Pons (tissue), 1 donor: ENCODE results near the gene RAC3.
A peak's percentile ranks its signal among the peaks of the same experiment; 100 is the strongest.

ENCODE experiments used
- DNase-seq: peaks from one replicate; pipeline ENCODE4 v3.0.0-alpha.2; 2016; ENCODE audit warnings: low spot score

RAC3 gene

DNA sequence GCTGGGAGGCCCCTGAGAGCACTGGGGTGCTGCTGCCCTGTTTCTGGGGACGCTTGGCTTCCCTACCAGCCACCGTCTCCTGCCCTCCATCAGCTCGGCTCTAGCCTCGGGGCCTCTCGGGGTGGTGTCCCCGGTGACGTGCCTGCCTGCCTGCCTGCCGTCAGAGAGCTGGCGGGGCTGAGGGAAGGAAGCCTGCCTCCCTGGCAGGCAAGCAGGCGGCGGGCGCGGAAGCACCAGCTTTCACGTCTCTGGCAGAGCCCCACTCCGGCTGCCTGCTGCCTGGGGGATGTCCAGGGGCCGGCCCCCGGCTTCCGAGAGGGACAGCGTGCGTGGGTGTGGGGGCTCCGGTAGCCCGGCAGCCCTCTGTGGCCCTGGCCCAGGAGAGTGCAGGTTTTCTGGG is 18.1 kb upstream of the RAC3 start:
- DNase-seq = no peak

- DNase-seq = no peak
Observed at GRCh38 chr17:82013772-82014321, 17.6 kb upstream of the RAC3 start.

GRCh38 chr17:82014432-82014831 is 17.0 kb upstream of the RAC3 start:
- no peak for DNase-seq

GRCh38 chr17:82014971-82015310 is 16.5 kb upstream of the RAC3 start:
- DNase-seq = no peak

- DNase-seq = no peak
Observed at GRCh38 chr17:82015311-82015971, 16.0 kb upstream of the RAC3 start.

DNA sequence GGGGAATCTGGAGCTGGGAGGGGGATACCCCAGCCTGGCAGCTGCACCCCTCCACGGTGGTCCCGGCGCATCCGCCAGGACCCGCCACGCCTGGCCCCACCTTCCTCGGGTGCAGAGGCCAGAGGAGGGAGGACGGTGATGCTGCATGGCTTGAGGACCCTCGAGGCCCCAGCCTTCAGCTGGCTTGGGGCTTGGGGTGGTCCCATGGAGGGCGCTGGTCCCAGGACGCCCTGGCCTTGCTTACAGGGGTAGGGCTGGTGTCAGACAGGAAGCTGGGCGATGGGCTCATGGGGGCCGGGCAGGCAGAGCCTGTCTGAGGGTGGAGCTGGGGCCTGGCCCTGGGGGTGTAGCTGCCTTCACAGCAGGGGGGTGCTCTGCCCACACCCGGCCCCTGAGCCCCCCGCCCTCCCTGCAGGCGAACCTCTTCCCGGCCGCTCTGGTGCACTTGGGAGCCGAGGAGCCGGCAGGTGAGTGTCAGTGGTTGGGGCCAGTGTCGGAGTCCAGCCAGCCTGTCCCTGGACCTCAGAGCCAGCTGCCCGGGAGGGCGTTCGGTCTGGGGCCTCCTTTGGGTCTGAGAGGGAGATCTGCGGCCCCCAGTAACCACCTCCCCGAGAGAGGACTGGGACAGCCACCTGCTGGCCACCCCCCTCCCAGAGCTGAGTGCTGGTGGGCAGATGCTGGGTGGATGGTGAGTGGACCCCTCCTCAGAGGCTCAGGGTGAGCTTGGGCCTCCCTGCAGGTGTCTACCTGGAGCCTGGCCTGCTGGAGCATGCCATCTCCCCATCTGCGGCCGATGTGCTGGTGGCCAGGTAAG is 15.2 kb upstream of the RAC3 start:
- DNase-seq = no peak

- DNase-seq = no peak
Observed at GRCh38 chr17:82016875-82017459, 14.5 kb upstream of the RAC3 start.

GRCh38 chr17:82017612-82018151 is 13.8 kb upstream of the RAC3 start:
- no peak for DNase-seq

GRCh38 chr17:82018152-82018988 is 13.1 kb upstream of the RAC3 start:
- no peak for DNase-seq

GRCh38 chr17:82018989-82019689 is 12.3 kb upstream of the RAC3 start:
- DNase-seq = no peak

- no peak for DNase-seq
Observed at GRCh38 chr17:82019690-82020571, 11.5 kb upstream of the RAC3 start.

- no peak for DNase-seq
Observed at GRCh38 chr17:82020572-82021106, 10.8 kb upstream of the RAC3 start.

- DNase-seq = peak; percentile 73
Observed at GRCh38 chr17:82021107-82021899, 10.2 kb upstream of the RAC3 start.

- DNase-seq = no peak
Observed at GRCh38 chr17:82021900-82022309, 9.6 kb upstream of the RAC3 start.

GRCh38 chr17:82022310-82022980 is 9.0 kb upstream of the RAC3 start, which contains the start of gene CENPX:
Gene CENPX (minus strand): TSS chr17:82022878. CDS start chr17:82022861, 17 bp downstream.
- DNase-seq = no peak

GRCh38 chr17:82022981-82023446 is 8.5 kb upstream of the RAC3 start, which contains the start of gene LRRC45:
Gene LRRC45 (plus strand): TSS chr17:82023305. CDS start chr17:82023644, 339 bp downstream.
- peak; percentile 99 for DNase-seq

DNA sequence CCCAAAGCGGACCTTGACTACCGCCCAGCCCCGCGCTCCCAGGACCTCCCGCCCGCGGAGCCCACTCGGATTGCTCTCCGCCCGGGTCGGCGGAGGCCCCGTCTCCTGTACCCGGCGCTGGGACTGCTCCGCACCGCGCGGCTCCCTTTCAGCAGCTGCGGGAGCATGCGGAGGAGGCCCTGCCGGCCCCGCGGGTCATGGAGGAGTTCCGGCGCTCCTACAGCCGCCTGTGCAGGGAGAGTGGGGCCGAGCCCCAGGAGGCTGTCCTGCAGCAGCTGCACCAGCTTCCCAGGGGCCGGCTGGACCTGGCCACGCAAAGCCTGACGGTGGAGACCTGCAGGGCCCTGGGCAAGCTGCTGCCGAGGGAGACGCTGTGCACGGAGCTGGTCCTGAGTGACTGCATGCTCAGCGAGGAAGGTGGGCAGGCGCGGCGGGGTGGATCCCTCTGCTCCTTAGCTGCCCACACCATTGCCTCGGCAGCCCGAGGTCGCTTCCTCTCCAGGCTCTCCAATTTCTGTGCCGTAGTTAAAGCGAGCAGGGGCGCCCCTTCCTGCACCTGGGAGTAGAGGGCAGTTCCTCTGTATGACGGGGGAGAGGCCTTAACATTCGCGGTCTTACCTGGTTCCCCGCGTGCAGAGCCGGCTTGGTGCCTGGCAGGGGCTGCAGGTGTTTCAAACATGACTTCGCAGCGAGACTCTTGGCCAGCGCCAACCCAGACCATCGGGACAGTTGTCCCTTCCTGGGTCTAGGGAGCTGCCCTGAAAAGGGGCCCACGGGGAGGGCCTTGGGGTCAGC is 7.8 kb upstream of the RAC3 start:
- DNase-seq = no peak
